NCI-H82 (cell line): ENCODE results near the gene EIF4A3.

Experiments
- DNase-seq: peaks from one replicate; lab custom pipeline; 2025; lab: John Stamatoyannopoulos, UW

The EIF4A3 gene

DNA sequence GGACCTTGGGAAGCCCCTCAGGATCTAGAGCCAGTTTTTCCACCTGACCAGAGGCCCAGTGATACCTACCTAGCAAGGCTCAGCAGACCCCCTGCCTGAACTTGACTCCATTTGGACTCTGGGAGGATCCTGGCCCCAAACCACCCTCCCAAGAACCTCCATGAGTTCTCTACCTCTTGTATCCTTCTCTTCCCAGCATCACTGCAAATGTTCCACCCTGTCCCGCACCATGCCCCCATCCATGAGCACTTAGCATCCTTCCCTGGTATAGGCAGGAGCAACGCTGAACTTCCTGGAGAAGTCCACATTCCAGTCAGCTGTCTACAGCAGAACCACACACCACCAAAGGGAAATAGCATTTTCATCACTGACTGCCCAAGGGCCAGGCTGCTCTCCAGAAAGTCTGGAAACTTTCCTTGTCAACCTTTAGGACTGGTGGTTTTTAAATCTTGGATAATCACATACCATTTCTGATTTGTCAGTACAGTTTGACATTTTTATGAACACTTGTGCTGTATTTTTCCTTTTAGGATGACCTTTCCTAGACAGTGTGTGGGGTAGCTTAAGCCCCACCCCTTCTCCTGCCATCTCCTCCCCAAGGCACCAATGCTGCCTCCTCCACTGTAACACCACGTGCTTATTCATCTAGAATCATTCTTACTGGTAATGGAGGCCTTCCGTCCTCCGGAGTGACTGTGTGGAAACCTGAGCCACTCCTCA, 13.9 kb downstream of the EIF4A3 start:
- no peak for DNase-seq

DNA sequence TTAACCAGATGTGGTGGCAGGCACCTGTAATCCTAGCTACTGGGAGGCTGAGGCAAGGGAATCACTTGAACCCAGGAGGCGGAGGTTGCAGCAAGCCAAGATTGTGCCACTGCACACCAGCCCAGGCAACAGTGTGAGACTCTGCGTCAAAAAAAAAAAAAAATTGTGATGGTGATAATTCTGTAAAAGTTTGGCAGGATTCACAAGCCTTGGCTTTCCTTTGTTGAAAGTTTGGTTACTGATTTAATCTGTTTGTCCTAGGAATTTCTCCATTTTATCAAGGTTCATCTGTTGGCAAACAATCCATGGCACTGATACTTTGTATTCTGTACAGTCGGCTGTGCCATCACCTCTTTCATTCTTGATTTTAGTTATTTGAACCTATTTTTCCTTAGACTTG, 15.9 kb downstream of the EIF4A3 start:
- no peak for DNase-seq

DNA sequence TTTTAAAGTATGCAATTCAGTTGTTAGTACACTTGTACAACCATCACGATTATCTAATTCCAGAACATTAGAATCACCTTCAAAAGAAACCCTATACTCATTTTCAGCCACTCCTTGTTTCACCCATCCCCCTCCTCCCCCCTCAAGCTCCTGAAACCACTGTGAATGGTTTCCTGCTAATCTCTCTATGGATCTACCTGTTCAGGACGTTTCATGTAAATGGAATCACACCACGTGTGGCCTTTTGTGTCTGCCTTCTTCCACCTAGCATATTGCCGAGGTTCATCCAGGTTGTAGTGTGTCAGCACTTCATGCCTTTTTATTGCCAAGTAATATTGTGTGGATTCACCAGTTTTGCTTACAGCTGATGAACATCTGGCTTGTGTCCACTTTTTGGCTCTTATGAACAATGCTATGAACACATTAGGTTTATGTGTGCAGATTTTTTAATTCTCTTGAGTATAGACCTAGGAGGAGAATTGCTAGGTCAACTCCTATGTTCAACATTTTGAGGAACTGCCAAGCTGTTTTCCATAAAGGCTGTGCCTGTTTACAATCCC, 17.8 kb downstream of the EIF4A3 start:
- DNase-seq = peak; percentile 29

DNA sequence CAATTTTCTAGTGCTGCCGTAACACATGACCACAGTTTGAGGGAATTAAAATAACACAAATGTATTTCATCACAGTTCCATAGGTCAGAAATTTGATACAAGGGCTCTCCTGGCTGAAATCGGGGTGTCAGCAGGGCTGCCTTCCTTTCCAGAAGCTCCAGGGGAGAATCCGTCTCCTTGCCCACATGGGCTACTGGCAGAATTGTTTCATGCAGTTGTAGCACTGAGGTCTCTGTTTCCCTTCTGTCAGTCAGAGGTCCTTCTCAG, 20.5 kb downstream of the EIF4A3 start:
- no peak for DNase-seq

DNA sequence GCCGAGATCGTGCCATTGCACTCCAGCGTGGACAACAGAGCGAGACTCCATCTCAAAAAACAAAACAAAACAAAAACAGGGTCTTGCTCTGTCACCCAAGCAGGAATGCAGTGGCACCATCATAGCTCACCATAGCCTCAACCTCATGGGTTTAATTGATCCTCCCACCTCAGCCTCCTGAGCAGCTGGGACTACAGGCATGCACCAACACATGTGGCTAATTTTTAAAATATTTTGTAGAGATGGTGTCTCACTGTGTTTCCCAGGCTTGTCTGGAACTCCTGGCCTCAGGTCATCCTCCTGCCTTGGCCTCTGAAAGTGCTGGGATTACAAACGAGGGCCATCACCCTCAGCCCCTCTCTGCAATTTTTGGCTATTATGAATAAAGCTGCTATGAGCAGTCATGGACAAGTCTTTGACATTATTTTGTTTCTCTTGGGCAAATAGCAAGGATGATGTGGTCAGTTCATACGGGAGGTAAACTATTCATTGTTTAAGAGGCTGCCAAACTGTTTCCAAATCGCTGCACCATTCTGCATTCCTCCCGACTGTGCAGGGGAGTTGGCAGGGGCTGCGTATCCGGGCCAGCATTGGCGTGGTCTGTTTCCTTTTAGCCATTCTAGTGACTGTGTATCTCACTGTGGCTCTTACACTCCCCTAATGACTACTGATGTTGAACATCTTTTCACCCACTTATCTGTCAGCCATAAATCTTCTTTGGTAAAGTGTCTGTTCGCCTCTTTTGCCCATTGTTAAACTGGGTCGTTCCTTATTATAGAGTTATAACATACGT, 21.1 kb downstream of the EIF4A3 start:
- no peak for DNase-seq

DNA sequence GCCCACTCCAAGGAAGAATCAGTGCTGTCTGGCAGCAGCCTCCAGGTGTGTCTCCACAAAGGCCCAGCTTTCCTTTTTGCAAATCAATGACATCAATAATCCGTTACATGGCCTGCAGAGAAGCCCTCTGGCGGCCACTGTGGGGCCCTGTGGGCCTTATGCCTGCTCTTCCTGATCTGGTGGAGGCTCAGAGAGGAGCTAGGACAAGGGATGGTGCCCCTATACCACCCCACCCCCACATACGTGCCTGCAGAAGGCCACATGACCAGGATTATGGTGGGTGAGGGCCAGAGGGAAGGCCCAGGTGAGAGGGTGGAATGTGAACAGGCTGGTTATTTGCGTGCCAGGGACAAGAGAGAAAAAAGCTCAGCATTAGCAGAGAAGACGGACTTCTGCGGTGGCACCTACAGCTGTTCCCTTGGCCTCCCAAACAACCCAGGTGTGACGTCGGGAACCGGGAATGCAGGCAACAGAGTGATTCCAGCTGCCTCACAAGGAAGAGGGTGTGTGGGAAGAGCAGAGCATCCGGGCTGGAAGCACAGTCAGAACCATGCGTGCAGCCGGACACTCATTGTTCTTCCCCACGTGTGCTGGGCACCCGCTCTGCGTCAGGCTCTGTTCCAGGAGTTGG, 22.5 kb downstream of the EIF4A3 start:
- peak; percentile 86 for DNase-seq

DNA sequence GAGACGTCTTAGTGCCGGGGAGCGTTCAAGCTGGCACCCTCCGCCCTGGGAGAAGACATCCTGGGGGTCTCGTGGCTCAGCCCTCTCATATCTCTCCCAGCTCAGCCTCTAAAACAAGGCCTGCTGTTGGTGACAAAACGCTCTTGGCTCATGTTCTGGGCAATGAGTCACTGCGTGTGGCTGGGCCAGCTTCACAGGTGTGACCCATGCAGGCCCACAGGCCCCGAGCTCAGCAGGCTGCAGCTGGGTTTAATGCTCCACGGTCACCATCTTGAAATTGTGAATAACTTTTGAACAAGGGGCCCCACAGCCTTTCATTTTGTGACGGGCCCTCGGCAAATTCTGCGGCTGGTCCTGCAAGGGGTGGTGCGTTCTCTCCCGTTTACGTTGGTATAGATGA, 23.1 kb downstream of the EIF4A3 start:
- DNase-seq = no peak

DNA sequence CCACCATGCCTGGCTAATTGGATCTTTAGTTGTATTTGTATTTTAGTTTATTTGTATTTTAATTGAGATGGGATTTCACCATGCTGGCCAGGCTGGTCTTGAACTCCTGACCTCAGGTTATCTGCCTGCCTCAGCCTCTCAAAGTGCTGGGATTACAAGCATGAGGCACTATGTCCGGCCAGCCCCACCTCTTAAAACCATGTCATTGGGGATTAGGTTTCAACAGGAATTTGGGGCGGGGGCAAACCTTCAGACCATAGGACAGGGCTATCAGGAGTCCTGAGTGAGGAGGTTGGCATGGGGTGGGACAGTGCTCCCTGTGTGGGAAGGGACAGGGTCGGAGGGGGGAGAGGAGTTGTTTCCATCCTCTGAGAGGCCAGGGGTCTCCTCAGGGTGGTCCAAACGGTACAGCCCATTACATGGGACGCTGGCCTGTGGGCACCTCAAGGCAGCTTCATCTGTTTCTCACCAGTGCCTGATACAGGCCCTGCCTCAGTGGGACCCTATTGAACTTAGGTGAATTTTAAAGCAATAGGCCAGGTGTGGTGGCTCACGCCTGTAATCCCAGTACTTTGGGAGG, 23.9 kb downstream of the EIF4A3 start:
- DNase-seq = no peak

DNA sequence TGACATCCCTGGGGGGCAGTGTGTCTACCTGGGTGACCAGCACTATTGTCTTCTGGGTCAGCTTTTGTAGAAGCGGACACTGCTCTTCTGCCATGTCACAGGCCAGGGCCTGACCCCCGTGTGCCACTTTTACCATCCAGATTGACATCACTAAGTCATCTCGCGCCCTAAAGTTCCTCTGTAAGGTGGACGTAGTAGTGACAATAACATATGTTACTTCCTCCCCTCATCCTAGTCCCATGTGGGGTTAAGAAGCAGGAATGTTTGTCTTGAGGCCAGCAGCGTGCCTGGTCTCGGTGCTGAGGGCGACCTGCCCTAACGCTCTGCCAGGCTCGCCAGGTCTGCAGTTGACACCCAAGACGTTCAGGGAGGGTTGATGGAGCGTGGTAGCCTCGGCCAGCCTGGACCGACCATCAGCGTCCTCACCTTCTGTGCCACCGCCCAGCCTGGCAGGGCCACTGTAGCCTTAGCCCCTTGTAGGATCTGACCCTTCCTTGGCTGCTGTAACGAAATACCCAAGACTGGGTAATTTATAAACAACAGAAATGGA, 24.8 kb downstream of the EIF4A3 start:
- DNase-seq = no peak

DNA sequence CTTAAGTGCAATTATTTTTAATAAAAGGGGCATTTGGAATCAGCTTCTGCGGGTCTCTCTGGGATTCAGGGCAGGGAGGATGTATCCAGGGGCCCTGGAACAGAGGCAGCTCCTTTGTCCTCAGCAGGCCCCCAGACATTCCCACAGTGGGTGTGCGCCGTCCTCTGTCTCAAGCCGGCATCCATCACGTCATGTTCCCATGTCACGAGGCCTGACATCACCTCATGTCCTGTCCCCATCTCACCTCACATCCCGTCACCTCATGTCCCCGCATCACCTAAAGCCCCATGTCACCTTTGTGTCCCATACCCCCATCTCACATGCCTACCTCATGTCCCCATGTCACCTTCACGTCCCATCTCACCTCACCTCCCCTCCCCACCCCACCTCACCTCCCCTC, 27.1 kb downstream of the EIF4A3 start:
- DNase-seq = peak; percentile 43

DNA sequence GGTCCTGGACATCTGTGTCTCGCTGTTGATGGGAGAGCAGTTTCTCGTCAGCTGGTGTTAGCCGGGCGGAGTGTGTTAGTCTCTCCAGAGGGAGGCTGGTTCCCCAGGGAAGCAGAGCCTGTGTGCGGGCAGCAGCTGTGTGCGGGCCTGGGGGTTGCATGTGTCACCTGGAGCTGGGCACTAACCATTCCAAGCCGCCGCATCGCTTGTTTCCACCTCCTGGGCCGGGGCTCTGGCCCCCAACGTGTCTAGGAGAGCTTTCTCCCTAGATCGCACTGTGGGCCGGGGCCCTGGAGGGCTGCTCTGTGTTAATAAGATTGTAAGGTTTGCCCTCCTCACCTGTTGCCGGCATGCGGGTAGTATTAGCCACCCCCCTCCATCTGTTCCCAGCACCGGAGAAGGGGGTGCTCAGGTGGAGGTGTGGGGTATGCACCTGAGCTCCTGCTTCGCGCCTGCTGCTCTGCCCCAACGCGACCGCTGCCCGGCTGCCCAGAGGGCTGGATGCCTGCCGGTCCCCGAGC, 27.6 kb downstream of the EIF4A3 start:
- DNase-seq = peak; percentile 89

DNA sequence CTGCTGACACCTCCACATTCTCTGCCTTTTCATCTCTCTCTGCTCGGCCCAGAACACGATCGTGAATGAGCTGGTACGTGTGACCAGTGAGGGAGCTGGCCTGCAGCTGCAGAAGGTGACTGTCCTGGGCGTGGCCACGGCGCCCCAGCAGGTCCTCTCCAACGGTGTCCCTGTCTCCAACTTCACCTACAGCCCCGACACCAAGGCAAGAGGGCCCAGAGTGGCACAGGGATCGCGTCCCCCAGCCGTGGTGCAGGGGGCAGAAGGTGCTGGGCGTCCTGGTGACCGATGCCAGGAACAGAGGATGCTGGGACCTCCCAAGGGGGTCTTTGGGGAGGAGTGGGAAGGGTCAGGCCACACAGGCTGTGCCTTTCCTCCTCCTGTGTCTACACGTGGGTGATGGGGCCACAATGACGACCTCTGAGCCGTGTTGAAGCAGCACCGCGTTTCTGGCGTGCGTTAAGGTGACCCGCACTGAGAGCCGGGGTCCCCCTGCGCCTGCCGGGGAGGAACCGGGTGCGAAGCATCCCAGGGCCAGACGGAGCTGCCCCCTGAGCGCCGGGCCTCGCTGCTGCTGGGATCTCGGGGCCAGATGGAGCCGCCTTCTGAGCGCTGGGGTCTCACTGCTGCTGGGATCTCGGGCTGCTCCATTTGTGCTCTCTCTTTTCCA, 28.2 kb downstream of the EIF4A3 start:
- no peak for DNase-seq

DNA sequence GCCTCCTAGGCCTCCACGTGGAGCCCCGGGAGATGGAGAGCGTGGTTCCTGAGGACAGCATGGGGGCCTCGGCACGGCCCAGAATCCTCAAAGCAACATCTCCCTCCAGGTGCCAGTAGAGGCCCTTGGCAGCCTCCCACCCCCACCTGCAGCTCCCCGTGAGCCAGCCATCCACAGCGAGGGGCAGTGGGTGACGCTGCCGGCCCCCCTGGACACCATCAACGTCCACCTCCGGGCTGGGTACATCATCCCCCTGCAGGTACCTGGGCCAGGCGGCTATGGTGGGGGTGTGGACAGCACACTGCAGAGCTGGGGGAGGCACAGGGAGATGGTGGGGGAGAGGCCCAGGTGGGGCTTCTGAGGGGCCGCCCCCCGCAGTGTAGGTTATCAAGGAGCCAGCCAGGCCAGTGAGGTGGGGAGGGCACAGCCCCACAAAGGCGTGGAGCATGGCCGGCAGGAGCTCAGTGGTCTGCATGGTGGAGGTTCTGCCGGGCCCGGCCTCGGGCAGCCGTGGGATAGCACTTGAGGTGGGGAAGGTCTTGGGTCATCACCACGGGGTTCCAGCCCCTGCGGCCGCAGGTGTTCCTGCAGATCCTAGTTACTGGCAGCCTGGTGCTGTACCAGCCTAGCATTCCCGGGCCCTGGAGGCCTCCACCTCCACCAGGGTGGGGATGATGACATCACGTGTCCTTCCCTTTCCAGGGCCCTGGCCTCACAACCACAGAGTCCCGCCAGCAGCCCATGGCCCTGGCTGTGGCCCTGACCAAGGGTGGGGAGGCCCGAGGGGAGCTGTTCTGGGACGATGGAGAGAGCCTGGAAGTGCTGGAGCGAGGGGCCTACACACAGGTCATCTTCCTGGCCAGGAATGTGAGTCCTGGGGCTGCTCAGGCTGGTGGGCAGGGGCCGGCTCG, 29.2 kb downstream of the EIF4A3 start:
- no peak for DNase-seq

DNA sequence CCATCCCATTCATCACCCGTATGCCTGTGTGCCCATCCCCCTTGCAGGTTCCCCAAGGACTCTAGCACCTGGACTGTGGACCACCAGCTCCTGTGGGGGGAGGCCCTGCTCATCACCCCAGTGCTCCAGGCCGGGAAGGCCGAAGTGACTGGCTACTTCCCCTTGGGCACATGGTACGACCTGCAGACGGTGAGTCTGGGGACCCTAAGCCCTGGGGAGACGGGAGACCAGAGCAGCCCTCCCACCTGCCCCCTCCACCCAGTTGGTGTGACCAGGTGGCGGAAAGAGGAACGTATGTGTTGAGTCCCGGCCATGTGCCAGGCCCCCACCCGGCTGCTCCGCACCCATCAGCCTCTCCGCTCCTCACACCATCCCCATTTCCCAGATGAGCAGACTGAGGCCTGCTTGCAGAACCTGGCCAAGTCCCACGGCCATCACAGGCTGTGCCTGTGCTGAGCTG, 30.0 kb downstream of the EIF4A3 start:
- DNase-seq = no peak

DNA sequence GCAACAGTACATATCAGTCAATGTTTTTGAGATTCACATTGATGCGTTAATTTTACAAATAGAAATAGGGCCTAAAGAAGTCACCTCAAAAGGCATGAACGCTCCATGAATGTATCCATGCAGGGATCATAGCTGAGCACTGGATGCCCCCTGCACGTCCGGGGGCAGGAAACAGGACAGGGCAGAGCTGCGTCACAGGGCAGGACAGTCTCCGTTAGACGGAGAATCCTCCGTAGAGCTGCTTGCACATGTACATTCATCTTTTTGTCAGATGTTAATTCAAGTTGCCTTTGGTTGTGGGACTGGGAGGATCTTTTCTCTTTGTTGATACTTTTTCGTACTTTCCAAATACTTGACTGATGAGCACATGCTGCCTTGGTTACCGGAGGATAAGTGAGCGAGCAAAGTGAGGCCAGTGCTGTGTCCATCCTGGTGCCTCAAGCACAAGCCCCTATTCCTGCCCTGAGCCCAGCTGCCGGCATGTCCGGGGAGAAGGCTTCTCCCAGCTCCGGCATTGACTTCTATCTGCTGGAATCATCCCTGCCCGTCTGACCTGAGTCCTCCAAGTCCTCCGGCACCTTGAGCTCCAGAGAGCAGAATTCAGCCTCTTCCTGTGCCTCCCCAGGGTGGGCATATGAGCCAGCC, 30.5 kb downstream of the EIF4A3 start:
- DNase-seq = no peak

DNA sequence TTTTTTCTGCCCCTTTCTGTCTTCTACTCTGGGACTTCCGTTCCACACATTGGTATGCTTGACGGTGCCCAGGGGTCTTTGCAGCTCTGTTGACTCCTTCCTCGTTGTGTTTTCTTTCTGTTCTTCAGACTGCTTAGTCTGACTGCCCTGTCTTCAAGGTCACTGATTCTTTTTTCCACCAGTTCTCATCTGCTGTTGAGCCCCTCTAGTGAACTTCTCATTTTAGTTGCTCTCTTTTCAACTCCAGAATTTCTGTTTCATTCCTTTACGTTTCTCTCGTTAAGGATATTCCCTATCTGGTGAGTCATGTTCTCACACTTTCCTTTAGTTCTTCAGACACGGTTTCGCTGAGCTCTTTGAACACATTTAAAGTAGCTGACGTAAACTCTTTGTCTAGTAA, 31.8 kb downstream of the EIF4A3 start:
- no peak for DNase-seq

DNA sequence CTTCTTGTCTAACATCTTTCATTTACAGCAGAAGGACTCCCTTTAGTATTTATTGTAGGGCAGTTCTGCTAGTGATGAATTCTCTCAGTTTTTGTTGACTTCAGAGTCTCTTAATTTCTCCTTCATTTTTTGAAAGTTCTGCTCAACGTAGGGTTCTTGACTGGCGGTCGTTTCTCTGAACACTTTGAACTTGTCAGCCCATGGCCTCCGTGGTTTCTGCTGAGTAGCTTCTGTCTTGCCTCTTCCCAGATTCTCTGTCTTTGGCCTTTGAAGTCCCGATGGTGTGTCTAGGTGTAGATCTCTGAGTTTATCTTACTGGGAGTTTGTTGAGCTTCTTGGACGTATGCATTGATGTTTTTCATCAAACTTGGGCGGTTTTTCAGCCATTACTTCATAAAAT, 32.2 kb downstream of the EIF4A3 start:
- DNase-seq = no peak

DNA sequence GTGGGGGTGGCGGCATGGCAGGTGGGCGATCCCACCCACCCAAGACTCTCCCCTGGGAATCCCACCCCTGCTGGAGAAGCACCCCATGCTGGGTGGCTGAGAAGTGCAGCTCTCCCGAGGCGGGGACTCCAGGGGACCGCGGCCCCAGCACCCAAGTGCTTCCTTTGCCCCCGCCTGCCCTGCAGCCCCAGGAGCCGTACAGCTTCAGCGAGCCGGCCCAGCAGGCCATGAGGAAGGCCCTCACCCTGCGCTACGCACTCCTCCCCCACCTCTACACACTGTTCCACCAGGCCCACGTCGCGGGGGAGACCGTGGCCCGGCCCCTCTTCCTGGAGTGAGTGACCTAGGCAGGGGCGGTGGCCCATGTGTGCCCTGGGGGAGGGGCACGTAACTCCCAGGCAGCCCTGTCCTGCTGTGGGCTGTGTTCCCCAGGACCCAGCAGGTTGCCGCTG, 33.9 kb downstream of the EIF4A3 start:
- DNase-seq = no peak

DNA sequence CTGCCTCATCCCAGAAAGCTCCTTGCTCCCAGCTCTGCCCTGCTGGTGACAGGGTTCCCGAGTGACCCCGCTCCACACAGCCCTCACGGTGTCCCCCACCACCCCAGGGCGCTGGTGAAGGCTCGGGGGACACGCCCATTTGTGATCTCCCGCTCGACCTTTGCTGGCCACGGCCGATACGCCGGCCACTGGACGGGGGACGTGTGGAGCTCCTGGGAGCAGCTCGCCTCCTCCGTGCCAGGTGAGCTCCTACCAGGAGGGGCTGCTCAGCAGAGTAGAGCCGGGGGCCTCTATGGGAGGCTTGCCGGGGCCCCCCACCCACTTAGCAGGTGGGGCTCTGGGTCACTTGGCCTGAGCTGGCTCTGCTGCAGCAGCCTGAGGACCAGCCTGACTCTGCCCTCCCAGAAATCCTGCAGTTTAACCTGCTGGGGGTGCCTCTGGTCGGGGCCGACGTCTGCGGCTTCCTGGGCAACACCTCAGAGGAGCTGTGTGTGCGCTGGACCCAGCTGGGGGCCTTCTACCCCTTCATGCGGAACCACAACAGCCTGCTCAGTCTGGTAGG, 34.4 kb downstream of the EIF4A3 start:
- DNase-seq = no peak
